Germinal center (tissue), 1 donor: ENCODE measurements around the gene POLE.

ENCODE experiments used
- DNase-seq: peaks from one replicate; pipeline ENCODE4 v3.0.0; 2012; ENCODE audit warnings: mixed read lengths, low spot score

Gene POLE

GRCh38 chr12:132593938-132594358, 93.2 kb downstream of the POLE start:
- peak; percentile 57 for DNase-seq

DNA sequence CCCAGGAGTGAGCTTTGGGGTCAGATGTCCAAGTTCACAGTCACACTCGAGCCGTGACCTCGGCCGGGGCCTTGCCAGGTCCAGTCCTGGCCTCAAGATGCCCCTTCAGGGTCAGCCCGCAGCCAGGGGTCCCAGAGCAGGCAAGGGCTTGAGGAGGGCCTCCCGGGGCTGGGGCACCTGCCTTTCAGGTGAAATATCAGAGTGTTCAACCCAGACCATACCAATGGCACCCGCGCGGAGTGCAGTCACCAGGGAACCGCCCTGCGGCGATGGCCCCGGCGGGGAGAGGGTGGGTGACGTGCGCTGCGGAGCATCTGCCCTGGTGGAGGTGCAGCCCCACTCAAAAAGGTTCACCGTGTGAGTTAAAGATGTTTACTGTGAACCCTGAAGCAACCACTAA, 93.6 kb downstream of the POLE start:
- no peak for DNase-seq

DNA sequence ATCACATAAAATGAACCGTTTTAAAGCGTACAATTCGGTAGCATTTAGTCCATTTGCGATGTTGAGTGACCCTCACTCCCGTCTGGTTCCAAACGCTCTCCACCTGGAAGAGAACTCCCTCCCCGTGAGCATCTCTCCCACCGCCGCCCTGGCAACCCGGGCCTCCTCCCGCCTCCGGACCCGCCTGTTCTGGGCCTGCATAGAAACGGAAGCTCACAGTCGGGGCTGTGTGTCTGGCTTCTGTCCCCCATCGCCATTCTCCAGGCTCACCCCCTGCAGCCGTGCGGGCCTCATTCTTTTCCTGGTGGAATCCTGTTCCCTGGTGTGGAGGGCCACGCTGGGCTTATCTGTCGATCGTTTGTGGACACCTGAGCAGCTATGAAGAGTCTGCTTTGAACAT, 94.1 kb downstream of the POLE start:
- DNase-seq = no peak

- DNase-seq = no peak
Observed at GRCh38 chr12:132592282-132592970, 94.7 kb downstream of the POLE start.

- no peak for DNase-seq
Observed at GRCh38 chr12:132591107-132591935, 95.8 kb downstream of the POLE start.

GRCh38 chr12:132588821-132589669, 98.1 kb downstream of the POLE start:
- no peak for DNase-seq

DNA sequence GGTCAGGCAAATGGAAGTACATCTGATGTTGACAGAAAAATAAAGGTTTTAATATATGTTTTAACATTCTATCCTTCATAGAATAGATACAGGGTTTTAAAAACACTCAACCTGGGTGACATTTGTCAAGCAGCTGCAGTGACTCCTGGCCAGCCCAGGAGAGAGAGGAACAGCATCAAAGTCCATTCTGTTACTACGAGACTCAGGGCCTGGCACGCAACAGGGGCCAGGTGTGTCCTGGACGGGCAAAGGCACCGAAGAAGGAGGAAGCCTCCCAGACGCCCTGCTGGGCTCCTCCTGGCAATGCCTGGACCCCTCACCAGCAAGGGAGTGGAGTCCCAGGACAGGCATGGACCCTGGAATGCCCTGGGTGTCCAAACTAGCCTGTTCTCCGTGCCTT, 98.8 kb downstream of the POLE start:
- DNase-seq = no peak

DNA sequence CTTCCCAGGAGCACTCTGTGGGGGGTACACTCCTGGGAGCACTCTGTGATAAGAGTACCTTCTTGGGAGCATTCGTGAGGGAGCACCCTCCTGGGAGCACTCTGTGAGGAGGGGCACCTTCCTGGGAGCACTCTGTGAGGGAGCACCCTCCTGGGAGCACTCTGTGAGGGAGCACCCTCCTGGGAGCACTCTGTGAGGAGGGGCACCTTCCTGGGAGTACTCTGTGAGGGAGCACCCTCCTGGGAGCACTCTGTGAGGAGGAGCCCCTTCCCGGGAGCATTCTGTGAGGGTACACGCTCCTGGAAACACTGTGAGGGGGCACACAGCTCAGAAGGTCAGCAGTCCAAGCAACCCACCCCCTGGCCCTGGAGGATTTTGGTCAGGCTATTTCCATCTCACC, 99.4 kb downstream of the POLE start:
- DNase-seq = no peak

GRCh38 chr12:132586929-132587328, 100.2 kb downstream of the POLE start:
- DNase-seq = no peak

DNA sequence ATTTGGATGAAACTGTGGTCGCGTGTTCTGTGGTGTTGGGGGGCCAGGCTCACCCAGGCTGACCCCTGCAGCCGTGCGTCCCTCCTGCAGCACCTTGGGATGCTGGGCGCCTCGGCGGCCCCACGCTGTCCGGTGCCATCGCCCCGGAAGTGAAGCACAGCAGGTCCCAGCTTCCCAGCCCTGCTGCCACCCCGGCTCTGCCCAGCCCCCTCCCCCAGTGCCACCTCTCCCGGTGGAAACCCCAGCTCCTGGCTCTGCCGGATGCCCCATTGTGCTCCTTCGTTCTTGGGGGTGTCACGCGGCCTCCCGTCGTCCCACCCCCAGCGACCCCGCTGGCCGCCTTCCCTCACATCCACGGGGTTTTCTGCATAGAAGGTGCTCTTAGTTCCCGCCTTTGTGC, 102.0 kb downstream of the POLE start:
- DNase-seq = no peak

DNA sequence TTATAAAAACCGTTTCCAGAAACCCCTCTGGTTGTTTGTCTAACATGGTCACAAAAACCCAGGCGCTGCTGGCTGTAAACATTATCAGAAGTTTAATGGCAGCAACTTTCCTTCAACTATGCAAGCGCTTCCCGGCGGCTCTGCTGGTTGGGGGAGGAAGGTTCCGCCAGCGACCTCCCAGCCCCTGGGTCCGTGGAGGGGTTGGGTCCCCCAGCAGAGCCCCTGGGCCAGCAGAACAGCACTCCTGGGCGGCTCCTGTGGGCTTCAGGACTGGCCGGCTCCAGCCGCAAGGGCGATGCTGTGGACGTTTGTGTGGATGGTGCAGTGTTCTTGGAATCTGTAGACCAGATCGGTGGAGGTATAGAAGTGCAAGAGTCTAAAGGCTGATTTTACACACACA, 102.7 kb downstream of the POLE start:
- no peak for DNase-seq

DNA sequence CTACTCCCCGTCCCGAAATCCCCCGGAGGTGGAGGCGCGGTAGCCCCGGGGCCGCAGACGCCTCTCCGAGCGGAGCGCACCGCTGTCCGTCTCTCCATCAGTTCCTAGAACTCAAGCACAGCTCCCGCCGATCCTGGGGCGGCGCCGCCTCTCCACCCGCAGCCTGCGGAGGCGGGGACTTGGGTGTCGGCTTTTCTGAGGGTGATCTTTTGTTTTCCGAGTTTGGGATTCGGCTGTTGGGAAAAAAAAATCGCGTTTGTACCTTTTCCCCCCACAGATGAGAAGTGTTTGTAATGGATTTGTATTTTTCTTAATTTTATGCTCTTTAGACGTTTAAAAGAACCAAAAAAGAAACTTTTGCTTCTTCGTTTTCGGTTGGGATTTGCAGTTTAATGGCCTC, 103.4 kb downstream of the POLE start:
- DNase-seq = no peak

DNA sequence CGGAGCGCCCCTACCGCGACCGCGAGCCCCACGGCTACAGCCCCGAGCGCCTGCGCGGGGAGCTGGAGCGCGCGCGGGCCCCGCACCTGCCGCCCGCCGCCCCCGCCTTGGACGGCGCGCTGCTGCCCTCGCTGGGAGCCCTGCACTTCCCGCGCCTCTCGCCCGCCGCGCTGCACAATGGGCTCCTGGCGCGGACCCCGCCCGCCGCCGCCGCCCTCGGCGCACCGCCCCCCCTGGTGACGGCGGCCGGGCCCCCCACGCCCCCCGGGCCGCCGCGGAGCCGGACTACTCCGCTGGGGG, 103.8 kb downstream of the POLE start:
- DNase-seq = no peak

GRCh38 chr12:132582582-132583410, 104.3 kb downstream of the POLE start:
- DNase-seq = no peak

DNA sequence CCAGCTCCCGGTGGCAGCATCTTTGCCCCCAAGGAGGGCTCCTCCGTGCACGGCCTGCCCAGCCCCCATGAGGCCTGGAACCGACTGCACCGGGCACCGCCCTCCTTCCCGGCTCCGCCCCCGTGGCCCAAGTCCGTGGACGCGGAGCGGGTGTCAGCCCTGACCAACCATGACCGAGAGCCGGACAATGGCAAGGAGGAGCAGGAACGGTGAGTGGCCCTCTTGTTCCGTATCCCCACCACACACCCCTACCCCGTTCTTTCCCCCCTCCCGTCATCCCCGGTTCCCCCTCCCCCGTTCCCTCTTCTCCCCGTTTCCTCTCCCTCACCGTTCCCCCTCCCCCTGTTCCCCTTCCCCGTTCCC, 105.1 kb downstream of the POLE start:
- no peak for DNase-seq

DNA sequence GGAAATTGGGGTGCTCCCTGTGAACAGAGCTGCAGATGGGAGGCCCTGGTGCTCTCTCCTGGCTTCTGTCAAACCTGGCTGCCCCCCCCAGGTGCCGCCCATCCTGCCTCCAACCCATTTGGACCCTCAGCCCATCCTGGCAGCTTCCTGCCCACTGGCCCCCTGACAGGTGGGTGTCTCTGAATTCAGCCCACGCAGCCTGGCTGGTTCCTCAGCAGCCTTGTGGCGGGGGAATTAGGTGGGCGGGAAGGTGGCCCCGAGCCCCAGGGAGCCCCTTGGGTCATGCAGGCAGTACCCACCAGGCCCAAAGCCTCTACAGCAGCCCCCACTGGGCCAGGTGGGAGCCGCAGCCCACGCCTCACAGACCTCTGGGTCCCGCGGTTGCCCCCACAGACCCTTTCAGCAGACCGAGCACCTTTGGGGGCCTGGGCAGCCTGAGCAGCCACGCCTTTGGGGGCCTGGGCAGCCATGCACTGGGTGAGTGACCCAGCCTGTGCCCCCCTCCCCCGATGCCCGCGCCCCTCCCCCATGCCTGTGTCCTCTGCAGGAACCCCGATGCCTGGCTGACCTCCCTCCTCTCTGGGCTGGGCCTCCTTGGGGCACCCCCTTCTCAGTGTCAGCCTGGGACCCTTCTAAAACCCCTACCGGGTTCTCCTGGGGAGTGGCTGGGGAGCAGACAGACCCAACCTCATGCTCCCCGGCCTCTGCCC, 105.6 kb downstream of the POLE start:
- no peak for DNase-seq

GRCh38 chr12:132580701-132581292, 106.3 kb downstream of the POLE start:
- no peak for DNase-seq

- no peak for DNase-seq
Observed at GRCh38 chr12:132579744-132580143, 107.4 kb downstream of the POLE start.

DNA sequence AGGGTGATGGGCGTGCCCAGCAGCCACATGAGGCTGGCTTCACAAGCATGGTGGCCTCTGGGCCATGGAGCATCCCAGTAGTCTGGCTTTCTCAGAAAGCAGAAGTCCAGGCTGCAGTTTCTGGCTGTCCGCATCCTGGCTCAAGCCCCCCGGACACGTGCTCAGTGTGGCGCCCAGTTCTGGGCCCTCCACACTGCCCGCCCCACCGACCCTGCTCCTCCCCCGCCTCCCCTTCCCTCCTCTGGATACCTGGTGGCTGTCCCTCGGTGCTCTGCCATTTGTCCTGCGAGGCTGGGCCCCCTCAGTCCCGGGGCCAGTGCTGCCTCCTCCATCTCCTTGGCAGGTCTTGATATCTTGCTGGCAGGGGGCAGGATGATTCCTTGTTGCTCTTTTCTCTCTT, 108.3 kb downstream of the POLE start:
- no peak for DNase-seq

DNA sequence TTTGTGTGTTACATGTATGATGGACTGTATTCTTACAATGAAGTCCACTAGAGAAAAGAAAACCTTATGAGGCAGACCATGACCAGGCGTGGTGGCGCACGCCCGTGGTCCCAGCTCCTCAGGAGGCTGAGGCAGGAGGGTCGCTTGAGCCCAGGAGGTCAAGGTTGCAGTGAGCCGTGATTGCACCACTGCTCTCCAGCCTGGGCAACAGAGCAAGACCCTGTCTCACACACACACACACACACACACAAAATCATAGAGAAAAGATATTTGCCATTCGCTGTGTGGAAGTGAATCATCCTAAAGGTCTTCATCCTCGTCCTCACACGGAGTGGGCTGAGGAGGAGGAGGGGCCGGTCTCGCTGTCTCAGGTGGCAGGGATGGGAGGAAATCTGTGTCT, 109.0 kb downstream of the POLE start:
- no peak for DNase-seq
